Endodermal cell (in vitro differentiated cells): Measurements from ENCODE around the gene FKBP1A. TPM values are rescaled to one million over a fixed set of nuclear protein-coding genes. Genes with fewer than 3 reads are reported as not detected.

ENCODE experiments used
- DNase-seq: peaks from one replicate; pipeline ENCODE4 v3.0.0-alpha.2; 2017
- H3K27ac ChIP-seq: 2 replicates; pipeline ENCODE4 v1.5.1; 2013; ENCODE audit warnings: mild to moderate bottlenecking, low read depth, low read length, moderate library complexity
- H3K27me3 ChIP-seq: 2 replicates; pipeline ENCODE4 v1.6.1; 2013; ENCODE audit warnings: mild to moderate bottlenecking, low read length, moderate library complexity; ENCODE audit not compliant: insufficient read depth, control insufficient read depth, poor library complexity, severe bottlenecking
- H3K36me3 ChIP-seq: 2 replicates; pipeline ENCODE4 v1.7.0; 2013; ENCODE audit warnings: mild to moderate bottlenecking, low read length, moderate library complexity; ENCODE audit not compliant: control insufficient read depth, insufficient read depth
- H3K4me1 ChIP-seq: one replicate; pipeline ENCODE4 v1.7.0; 2013; ENCODE audit warnings: low read length; ENCODE audit not compliant: control insufficient read depth, insufficient read depth
- H3K4me3 ChIP-seq: 2 replicates; pipeline ENCODE4 v1.5.1; 2013; ENCODE audit warnings: mild to moderate bottlenecking, low read length, moderate library complexity
- H3K9ac ChIP-seq: 2 replicates; pipeline ENCODE4 v1.6.1; 2013; ENCODE audit warnings: mild to moderate bottlenecking, low read length, moderate library complexity; ENCODE audit not compliant: poor library complexity, severe bottlenecking; ENCODE audit errors: extremely low read depth
- H3K9me3 ChIP-seq: 2 replicates; pipeline ENCODE4 v1.6.1; 2013; ENCODE audit warnings: mild to moderate bottlenecking, low read length, moderate library complexity; ENCODE audit not compliant: control insufficient read depth
- H3K27ac Mint-ChIP-seq: 2 replicates; pipeline ENCODE4 v1.8.0; 2020; ENCODE audit warnings: mixed read lengths
- H3K27me3 Mint-ChIP-seq: 2 replicates; pipeline ENCODE4 v1.8.0; 2021; ENCODE audit warnings: mild to moderate bottlenecking, mixed read lengths; ENCODE audit not compliant: insufficient read depth
- H3K36me3 Mint-ChIP-seq: 2 replicates; pipeline ENCODE4 v1.8.0; 2020; ENCODE audit warnings: low read depth, mixed read lengths
- H3K4me1 Mint-ChIP-seq: 2 replicates; pipeline ENCODE4 v1.8.0; 2020; ENCODE audit warnings: mixed read lengths
- H3K4me3 Mint-ChIP-seq: 2 replicates; pipeline ENCODE4 v1.8.0; 2020; ENCODE audit warnings: mild to moderate bottlenecking, moderate library complexity, mixed read lengths
- H3K9me3 Mint-ChIP-seq: 2 replicates; pipeline ENCODE4 v1.8.0; 2020; ENCODE audit warnings: mild to moderate bottlenecking, mixed read lengths
- WGBS, 2 experiments: methylation state at CpG; one replicate each; pipeline versions ENCODE4 v1.1.5 to v1.1.7; 2013; ENCODE audit warnings: missing lambda C conversion rate in 2 of 2, mixed read lengths in 1 of 2; ENCODE audit not compliant: insufficient coverage in 1 of 2, insufficient read length in 1 of 2; 5-methylcytosine and 5-hydroxymethylcytosine counted together
- total RNA-seq, 2 donors: library from RNA; stranded (reverse); fragmentation: NEBNext Ultra II Directional in 1 of 2; extraction: Animal tissue kit (Norgen Biotek cat#: 25700) in 1 of 2; gene quantifications; 2 replicates in 1 of 2; 3 replicates in 1 of 2; pipeline ENCODE4 v1.2.1, GENCODE V29; 2021
- TF ChIP-seq, protein P1 (sequence below): fragments of 200-600 bp; sonication (generic); conservative IDR thresholded peaks from 2 replicates; pipeline ENCODE4 v1.5.0; 2021; ENCODE audit warnings: antibody characterized with exemption, mild to moderate bottlenecking

The FKBP1A gene
- total RNA-seq, 2 donors from 2014 or later, result 181 to 185 TPM

DNA sequence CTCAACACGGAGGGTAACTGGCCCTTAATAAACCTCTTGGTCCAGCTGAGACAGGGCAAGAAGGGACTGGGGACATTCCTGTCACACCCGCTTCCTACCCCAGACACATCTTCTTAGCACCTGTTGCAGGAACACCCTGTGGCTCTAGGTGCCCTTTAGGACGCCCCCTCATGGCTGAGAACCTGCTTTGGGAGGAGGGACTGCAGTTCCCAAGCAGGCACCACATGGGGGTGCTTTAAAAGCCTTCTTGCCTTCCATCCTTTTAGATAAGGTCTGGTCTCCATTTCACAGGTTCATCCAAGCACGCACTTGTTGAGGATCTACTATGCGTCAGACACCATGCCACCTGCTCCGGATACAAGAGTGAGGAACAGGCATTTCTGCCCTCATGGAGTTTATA, 47.2 kb upstream of the FKBP1A start:
- Histone ChIP-seq H3K36me3 (peaks cover 32% of the 10 kb centered on the region), H3K4me3 (no peak overlapping the region), H3K4me1 (no peaks in the 10 kb centered on the region), H3K9me3 (no peaks in the 10 kb centered on the region), H3K27me3 (no peaks in the 10 kb centered on the region), H3K27ac (no peak overlapping the region), H3K9ac (no peak overlapping the region)
- peak; percentile 87 for DNase-seq
- no peaks in the 10 kb centered on the region for H3K27me3 Mint-ChIP-seq
- no peak overlapping the region for H3K27ac Mint-ChIP-seq
- no peaks in the 10 kb centered on the region for H3K4me1 Mint-ChIP-seq
- peaks cover 24% of the 10 kb centered on the region for H3K36me3 Mint-ChIP-seq
- no peaks in the 10 kb centered on the region for H3K9me3 Mint-ChIP-seq
- no peak overlapping the region for H3K4me3 Mint-ChIP-seq
- TF ChIP-seq, protein P1, sequence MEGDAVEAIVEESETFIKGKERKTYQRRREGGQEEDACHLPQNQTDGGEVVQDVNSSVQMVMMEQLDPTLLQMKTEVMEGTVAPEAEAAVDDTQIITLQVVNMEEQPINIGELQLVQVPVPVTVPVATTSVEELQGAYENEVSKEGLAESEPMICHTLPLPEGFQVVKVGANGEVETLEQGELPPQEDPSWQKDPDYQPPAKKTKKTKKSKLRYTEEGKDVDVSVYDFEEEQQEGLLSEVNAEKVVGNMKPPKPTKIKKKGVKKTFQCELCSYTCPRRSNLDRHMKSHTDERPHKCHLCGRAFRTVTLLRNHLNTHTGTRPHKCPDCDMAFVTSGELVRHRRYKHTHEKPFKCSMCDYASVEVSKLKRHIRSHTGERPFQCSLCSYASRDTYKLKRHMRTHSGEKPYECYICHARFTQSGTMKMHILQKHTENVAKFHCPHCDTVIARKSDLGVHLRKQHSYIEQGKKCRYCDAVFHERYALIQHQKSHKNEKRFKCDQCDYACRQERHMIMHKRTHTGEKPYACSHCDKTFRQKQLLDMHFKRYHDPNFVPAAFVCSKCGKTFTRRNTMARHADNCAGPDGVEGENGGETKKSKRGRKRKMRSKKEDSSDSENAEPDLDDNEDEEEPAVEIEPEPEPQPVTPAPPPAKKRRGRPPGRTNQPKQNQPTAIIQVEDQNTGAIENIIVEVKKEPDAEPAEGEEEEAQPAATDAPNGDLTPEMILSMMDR, result peak; percentile 79
- 87 to 90% methylated on average over 6 of the region's 6 CpGs for WGBS, 2 experiments

GRCh38 chr20:1438361-1438760, 45.5 kb upstream of the FKBP1A start:
- Histone ChIP-seq H3K27me3 (no peaks in the 10 kb centered on the region), H3K36me3 (peaks cover 18% of the 10 kb centered on the region), H3K9ac (no peak overlapping the region), H3K9me3 (peaks cover 3% of the 10 kb centered on the region), H3K27ac (no peak overlapping the region), H3K4me3 (no peak overlapping the region), H3K4me1 (no peaks in the 10 kb centered on the region)
- Mint-ChIP-seq H3K4me3 (no peak overlapping the region), H3K4me1 (no peaks in the 10 kb centered on the region), H3K27ac (no peak overlapping the region), H3K36me3 (peaks cover 16% of the 10 kb centered on the region), H3K27me3 (no peaks in the 10 kb centered on the region), H3K9me3 (peaks cover 12% of the 10 kb centered on the region)
- 89 to 100% methylated on average over 1 of the region's 1 CpG for WGBS, 2 experiments
- TF ChIP-seq, protein P1, result no peak
- no peak for DNase-seq

DNA sequence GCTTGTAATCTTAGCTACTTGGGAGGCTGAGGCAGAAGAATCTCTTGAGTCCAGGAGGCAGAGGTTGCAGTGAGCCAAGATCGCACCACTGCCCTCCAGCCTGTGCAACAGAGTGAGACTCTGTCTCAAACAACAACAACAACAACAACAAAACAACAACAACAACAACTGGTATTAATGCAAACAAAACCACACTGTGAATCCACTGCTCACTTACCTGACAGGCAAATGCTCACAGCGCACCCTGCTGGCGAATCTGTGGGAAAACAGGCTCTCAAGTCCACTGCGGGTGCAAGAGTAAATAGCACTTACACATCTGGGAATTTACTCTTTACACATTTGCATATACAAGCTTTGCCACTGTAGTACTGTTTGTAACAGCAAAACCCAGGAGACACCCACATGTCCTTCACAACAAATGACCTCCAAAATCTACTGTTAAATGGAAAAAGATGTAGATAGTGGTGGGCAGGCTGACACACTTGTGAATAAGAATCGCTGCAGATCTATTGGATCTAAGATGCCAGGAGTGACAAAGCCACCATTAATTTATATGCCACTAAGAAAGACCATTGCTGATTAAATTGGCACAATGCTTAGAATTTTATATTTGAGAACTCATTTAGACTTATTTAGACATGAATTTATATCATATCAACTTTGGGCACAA, 44.5 kb upstream of the FKBP1A start:
- DNase-seq, result peak; percentile 89
- H3K9ac ChIP-seq, result no peak overlapping the region
- H3K4me1 Mint-ChIP-seq, result no peaks in the 10 kb centered on the region
- H3K27me3 ChIP-seq, result no peaks in the 10 kb centered on the region
- H3K36me3 Mint-ChIP-seq, result peaks cover 10% of the 10 kb centered on the region
- H3K9me3 Mint-ChIP-seq, result peaks cover 21% of the 10 kb centered on the region
- H3K27ac ChIP-seq, result no peak overlapping the region
- TF ChIP-seq, protein P1, result peak; percentile 93
- H3K27me3 Mint-ChIP-seq, result no peaks in the 10 kb centered on the region
- H3K9me3 ChIP-seq, result peaks cover 3% of the 10 kb centered on the region
- no peak overlapping the region for H3K27ac Mint-ChIP-seq
- no peak overlapping the region for H3K4me3 Mint-ChIP-seq
- 14 to 39% methylated on average over 4 to 5 of the region's 5 CpGs for WGBS, 2 experiments
- H3K4me3 ChIP-seq, result no peak overlapping the region
- H3K4me1 ChIP-seq, result no peaks in the 10 kb centered on the region
- H3K36me3 ChIP-seq, result peaks cover 9% of the 10 kb centered on the region
